ENCODE data around the gene NACC1.

DNA sequence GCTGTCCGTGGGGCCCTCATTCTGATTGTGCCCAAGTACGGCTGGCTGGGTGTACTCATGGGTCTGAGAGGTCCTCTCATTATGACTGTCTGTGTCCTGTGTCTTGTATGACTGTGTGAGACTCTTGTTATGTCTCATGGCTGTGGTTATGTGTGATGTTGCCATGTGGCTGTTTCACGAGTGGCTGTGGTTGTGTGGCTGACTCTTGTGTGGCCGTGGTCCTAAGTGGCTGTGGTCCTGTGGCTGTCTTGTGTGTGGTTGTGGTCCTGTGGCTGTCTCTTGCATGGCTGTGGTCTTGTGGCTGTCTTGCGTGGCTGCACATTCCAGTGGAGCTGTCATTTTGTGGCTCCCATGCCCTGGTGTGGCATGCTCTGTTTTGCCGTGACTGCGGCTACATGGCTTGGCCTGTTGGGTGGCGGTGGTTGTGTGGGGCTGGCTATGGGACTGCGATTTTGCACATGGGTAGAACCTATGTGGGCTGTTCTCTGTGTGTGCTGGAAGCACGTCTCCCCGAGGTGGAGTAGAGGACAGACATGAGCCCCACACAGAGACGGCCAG, 18.0 kb upstream of the NACC1 start:
- TF ChIP-seq, protein P1, sequence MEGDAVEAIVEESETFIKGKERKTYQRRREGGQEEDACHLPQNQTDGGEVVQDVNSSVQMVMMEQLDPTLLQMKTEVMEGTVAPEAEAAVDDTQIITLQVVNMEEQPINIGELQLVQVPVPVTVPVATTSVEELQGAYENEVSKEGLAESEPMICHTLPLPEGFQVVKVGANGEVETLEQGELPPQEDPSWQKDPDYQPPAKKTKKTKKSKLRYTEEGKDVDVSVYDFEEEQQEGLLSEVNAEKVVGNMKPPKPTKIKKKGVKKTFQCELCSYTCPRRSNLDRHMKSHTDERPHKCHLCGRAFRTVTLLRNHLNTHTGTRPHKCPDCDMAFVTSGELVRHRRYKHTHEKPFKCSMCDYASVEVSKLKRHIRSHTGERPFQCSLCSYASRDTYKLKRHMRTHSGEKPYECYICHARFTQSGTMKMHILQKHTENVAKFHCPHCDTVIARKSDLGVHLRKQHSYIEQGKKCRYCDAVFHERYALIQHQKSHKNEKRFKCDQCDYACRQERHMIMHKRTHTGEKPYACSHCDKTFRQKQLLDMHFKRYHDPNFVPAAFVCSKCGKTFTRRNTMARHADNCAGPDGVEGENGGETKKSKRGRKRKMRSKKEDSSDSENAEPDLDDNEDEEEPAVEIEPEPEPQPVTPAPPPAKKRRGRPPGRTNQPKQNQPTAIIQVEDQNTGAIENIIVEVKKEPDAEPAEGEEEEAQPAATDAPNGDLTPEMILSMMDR (IDR thresholded peaks at IDR 0.05), result no peak
- TF ChIP-seq POLR2AphosphoS5 (IDR thresholded peaks at IDR 0.05), result no peak

Measured in stomach (tissue), 4 donors.